Astrocyte (in vitro differentiated cells and primary cell): ENCODE results near the gene FBN1. TPM values are rescaled to one million over a fixed set of nuclear protein-coding genes. Genes with fewer than 3 reads are reported as not detected.

ENCODE experiments used
- DNase-seq: peaks from one replicate; pipeline ENCODE4 v3.0.0-alpha.2; 2010; ENCODE audit warnings: low read depth
- FAIRE-seq: peaks from 2 replicates; lab custom pipeline; 2011; peaks lifted over from hg19 to GRCh38; lab: Jason Lieb, UNC
- H2AFZ ChIP-seq: 2 replicates; pipeline ENCODE4 v1.6.0; 2012; ENCODE audit warnings: low read depth, low read length, inconsistent platforms
- H3K27ac ChIP-seq: 2 replicates; pipeline ENCODE4 v1.5.1; 2011; ENCODE audit warnings: low read depth, low read length, inconsistent platforms
- H3K27me3 ChIP-seq: 2 replicates; pipeline ENCODE4 v1.6.0; 2011; ENCODE audit warnings: low read length, inconsistent platforms; ENCODE audit not compliant: insufficient read depth
- H3K36me3 ChIP-seq: 2 replicates; pipeline ENCODE4 v1.5.1; 2011; ENCODE audit warnings: low read length, inconsistent platforms; ENCODE audit not compliant: insufficient read depth
- H3K4me1 ChIP-seq: 2 replicates; pipeline ENCODE4 v1.5.1; 2011; ENCODE audit warnings: low read length, inconsistent platforms; ENCODE audit not compliant: insufficient read depth
- H3K4me2 ChIP-seq: 2 replicates; pipeline ENCODE4 v1.6.0; 2012; ENCODE audit warnings: low read length, inconsistent platforms
- H3K4me3 ChIP-seq: 2 replicates; pipeline ENCODE4 v1.5.1; 2011; ENCODE audit warnings: low read depth, mild to moderate bottlenecking, low read length, inconsistent platforms; ENCODE audit not compliant: insufficient read depth
- H3K79me2 ChIP-seq: 2 replicates; pipeline ENCODE4 v1.6.0; 2012; ENCODE audit warnings: mild to moderate bottlenecking, low read length, inconsistent platforms; ENCODE audit not compliant: insufficient read depth
- H3K9ac ChIP-seq: 2 replicates; pipeline ENCODE4 v1.6.0; 2012; ENCODE audit warnings: mild to moderate bottlenecking, low read length, inconsistent platforms
- H3K9me3 ChIP-seq: 2 replicates; pipeline ENCODE4 v1.5.1; 2012; ENCODE audit warnings: low read depth, mild to moderate bottlenecking, low read length, inconsistent platforms; ENCODE audit not compliant: insufficient read depth
- H4K20me1 ChIP-seq: 2 replicates; pipeline ENCODE4 v1.6.0; 2012; ENCODE audit warnings: low read length, inconsistent platforms; ENCODE audit not compliant: insufficient read depth
- H3K27ac Mint-ChIP-seq: one replicate; pipeline ENCODE4 v1.8.0; 2021; ENCODE audit warnings: mild to moderate bottlenecking, mixed read lengths; ENCODE audit not compliant: unreplicated experiment
- H3K27me3 Mint-ChIP-seq: one replicate; pipeline ENCODE4 v1.8.0; 2021; ENCODE audit warnings: low read depth, mixed read lengths; ENCODE audit not compliant: unreplicated experiment
- H3K36me3 Mint-ChIP-seq: one replicate; pipeline ENCODE4 v1.8.0; 2021; ENCODE audit warnings: low read depth, mixed read lengths; ENCODE audit not compliant: unreplicated experiment
- H3K4me1 Mint-ChIP-seq: one replicate; pipeline ENCODE4 v1.8.0; 2021; ENCODE audit warnings: low read depth, mixed read lengths; ENCODE audit not compliant: unreplicated experiment
- H3K4me3 Mint-ChIP-seq: one replicate; pipeline ENCODE4 v1.8.0; 2021; ENCODE audit warnings: mild to moderate bottlenecking, moderate library complexity, mixed read lengths; ENCODE audit not compliant: unreplicated experiment
- H3K9me3 Mint-ChIP-seq: one replicate; pipeline ENCODE4 v1.8.0; 2021; ENCODE audit warnings: mild to moderate bottlenecking, mixed read lengths; ENCODE audit not compliant: unreplicated experiment
- EZH2 ChIP-seq: IDR thresholded peaks from 2 replicates; pipeline ENCODE4 v1.6.1; 2012; ENCODE audit warnings: mild to moderate bottlenecking, low read length, inconsistent platforms; ENCODE audit not compliant: insufficient read depth
- total RNA-seq: library from RNA; stranded (reverse); gene quantifications from 2 replicates; pipeline ENCODE4 v1.2.1, GENCODE V29; 2021
- TF ChIP-seq, protein P1 (sequence below): IDR thresholded peaks from 2 replicates; pipeline ENCODE4 v1.5.1; 2011; ENCODE audit warnings: low read depth, mild to moderate bottlenecking, inconsistent platforms, low read length, moderate library complexity; ENCODE audit not compliant: insufficient read depth

FBN1 gene
- total RNA-seq, 1 donor from 2014 or later: 210 TPM

GRCh38 chr15:48643776-48644466 is 1.6 kb downstream of the FBN1 start:
- no peaks in the 10 kb centered on the region for H3K27me3 Mint-ChIP-seq
- H3K27ac ChIP-seq: peak overlapping the region; percentile 92
- H3K4me1 Mint-ChIP-seq: peaks cover 16% of the 10 kb centered on the region

DNA sequence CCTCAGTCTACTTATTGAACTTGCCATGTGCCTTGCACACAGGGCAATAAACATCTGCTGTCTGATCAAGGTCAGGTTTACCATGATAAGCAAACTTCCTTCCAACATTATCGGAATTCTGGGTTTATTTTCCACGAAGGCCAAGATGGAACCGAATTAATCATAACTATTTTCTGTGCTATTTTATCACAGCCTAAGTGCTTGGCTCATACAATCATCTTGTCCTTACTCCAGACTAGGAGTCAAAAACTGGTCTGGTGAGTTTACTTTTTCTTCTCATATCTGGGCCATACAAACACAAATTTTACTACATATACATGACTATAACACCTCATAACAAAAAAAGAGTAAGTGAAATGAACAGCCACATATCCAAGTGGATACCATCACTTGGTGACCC is 2.3 kb downstream of the FBN1 start:
- TF ChIP-seq EZH2: no peak
- TF ChIP-seq, protein P1, sequence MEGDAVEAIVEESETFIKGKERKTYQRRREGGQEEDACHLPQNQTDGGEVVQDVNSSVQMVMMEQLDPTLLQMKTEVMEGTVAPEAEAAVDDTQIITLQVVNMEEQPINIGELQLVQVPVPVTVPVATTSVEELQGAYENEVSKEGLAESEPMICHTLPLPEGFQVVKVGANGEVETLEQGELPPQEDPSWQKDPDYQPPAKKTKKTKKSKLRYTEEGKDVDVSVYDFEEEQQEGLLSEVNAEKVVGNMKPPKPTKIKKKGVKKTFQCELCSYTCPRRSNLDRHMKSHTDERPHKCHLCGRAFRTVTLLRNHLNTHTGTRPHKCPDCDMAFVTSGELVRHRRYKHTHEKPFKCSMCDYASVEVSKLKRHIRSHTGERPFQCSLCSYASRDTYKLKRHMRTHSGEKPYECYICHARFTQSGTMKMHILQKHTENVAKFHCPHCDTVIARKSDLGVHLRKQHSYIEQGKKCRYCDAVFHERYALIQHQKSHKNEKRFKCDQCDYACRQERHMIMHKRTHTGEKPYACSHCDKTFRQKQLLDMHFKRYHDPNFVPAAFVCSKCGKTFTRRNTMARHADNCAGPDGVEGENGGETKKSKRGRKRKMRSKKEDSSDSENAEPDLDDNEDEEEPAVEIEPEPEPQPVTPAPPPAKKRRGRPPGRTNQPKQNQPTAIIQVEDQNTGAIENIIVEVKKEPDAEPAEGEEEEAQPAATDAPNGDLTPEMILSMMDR: no peak
- Histone ChIP-seq H3K79me2 (peaks cover 85% of the 10 kb centered on the region), H3K27ac (peak overlapping the region; percentile 92), H3K27me3 (no peaks in the 10 kb centered on the region), H4K20me1 (peaks cover 45% of the 10 kb centered on the region), H3K36me3 (peaks cover 25% of the 10 kb centered on the region), H3K4me1 (peaks cover 18% of the 10 kb centered on the region), H3K4me2 (peak overlapping the region; percentile 84), H3K9ac (peak overlapping the region; percentile 100), H3K9me3 (no peaks in the 10 kb centered on the region), H3K4me3 (peak overlapping the region; percentile 95), H2AFZ (no peak overlapping the region)
- H3K27ac Mint-ChIP-seq: no peak overlapping the region
- DNase-seq: no peak
- H3K4me1 Mint-ChIP-seq: peaks cover 16% of the 10 kb centered on the region
- FAIRE-seq: no peak
- peak overlapping the region; percentile 95 for H3K4me3 Mint-ChIP-seq
- no peaks in the 10 kb centered on the region for H3K36me3 Mint-ChIP-seq
- no peaks in the 10 kb centered on the region for H3K9me3 Mint-ChIP-seq
- no peaks in the 10 kb centered on the region for H3K27me3 Mint-ChIP-seq

More at GRCh38 chr15:48643776-48644466, 1.6 kb downstream of the FBN1 start:
- H3K36me3 Mint-ChIP-seq: no peaks in the 10 kb centered on the region
- no peaks in the 10 kb centered on the region for H3K9me3 ChIP-seq
- DNase-seq (no peak), FAIRE-seq (no peak)
- H3K4me1 ChIP-seq: peaks cover 18% of the 10 kb centered on the region
- H3K4me3 ChIP-seq: peak overlapping the region; percentile 95
- no peaks in the 10 kb centered on the region for H3K9me3 Mint-ChIP-seq
- H3K79me2 ChIP-seq: peaks cover 77% of the 10 kb centered on the region
- H4K20me1 ChIP-seq: peaks cover 45% of the 10 kb centered on the region
- H3K36me3 ChIP-seq: peaks cover 21% of the 10 kb centered on the region
- no peaks in the 10 kb centered on the region for H3K27me3 ChIP-seq
- peak overlapping the region; percentile 37 for H2AFZ ChIP-seq
- peak overlapping the region; percentile 95 for H3K4me3 Mint-ChIP-seq
- peak overlapping the region; percentile 84 for H3K4me2 ChIP-seq
- TF ChIP-seq, protein P1: no peak
- no peak for TF ChIP-seq EZH2
- peak overlapping the region; percentile 100 for H3K9ac ChIP-seq
- H3K27ac Mint-ChIP-seq: peak overlapping the region; percentile 67

DNA sequence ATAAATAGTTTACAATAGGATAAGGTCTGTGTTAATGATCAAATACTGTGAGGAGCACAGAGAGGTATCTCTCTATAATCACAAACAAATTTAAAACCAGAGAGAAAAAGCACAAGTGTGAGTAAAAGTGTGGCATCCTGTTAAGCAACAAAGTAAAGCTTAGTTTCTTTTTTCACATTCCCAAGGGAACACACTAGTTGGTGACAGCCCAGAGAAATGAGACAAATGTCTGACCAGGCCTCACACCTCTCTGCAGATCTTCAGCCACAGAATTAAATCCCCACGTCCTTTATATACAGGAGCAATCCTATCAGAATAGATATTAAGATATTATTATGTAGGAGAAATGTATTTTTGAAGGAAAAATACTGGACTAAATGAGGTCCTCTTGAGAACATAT is 2.7 kb downstream of the FBN1 start:
- H3K9me3 Mint-ChIP-seq: no peaks in the 10 kb centered on the region
- H3K27me3 Mint-ChIP-seq: no peaks in the 10 kb centered on the region
- peak; percentile 80 for FAIRE-seq
- no peaks in the 10 kb centered on the region for H3K27me3 ChIP-seq
- no peaks in the 10 kb centered on the region for H3K36me3 Mint-ChIP-seq
- peak overlapping the region; percentile 95 for H3K4me3 ChIP-seq
- peak overlapping the region; percentile 100 for H3K9ac ChIP-seq
- peaks cover 25% of the 10 kb centered on the region for H3K36me3 ChIP-seq
- H3K4me2 ChIP-seq: peak overlapping the region; percentile 84
- no peak for TF ChIP-seq EZH2
- TF ChIP-seq, protein P1: no peak
- peak overlapping the region; percentile 92 for H3K27ac ChIP-seq
- H3K79me2 ChIP-seq: peaks cover 89% of the 10 kb centered on the region
- peaks cover 45% of the 10 kb centered on the region for H4K20me1 ChIP-seq
- no peak overlapping the region for H2AFZ ChIP-seq
- H3K4me1 Mint-ChIP-seq: peaks cover 16% of the 10 kb centered on the region
- no peak overlapping the region for H3K27ac Mint-ChIP-seq
- H3K4me3 Mint-ChIP-seq: peak overlapping the region; percentile 95
- DNase-seq: no peak
- H3K9me3 ChIP-seq: no peaks in the 10 kb centered on the region
- peaks cover 18% of the 10 kb centered on the region for H3K4me1 ChIP-seq
